CD4-positive, alpha-beta T cell treated with Interleukin-2 at 100 ng/mL for 4 hours (primary cell): Measurements from ENCODE around the gene SHOC2.

Source experiments
- DNase-seq: peaks from one replicate; pipeline ENCODE4 v3.0.0-alpha.2; 2020; ENCODE audit warnings: low spot score

Gene SHOC2

DNA sequence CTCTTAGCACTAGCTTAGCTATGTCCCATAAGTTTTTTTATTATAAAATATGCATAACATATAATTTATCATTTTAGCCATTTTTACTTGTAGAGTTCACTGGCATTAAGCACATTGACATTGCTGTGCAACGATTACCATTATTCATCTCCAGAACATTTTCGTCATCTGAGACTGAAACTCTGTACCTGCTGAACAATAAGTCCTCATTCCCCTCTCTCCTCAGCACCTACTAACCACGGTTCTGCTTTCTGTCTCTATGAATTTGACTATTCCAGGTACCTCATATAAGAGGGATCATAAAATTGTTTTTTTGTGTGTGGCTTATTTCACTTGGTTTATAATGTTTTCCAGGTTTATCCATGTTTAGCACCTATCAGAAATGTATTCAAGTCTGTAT is 64.1 kb downstream of the SHOC2 start:
- DNase-seq = no peak

DNA sequence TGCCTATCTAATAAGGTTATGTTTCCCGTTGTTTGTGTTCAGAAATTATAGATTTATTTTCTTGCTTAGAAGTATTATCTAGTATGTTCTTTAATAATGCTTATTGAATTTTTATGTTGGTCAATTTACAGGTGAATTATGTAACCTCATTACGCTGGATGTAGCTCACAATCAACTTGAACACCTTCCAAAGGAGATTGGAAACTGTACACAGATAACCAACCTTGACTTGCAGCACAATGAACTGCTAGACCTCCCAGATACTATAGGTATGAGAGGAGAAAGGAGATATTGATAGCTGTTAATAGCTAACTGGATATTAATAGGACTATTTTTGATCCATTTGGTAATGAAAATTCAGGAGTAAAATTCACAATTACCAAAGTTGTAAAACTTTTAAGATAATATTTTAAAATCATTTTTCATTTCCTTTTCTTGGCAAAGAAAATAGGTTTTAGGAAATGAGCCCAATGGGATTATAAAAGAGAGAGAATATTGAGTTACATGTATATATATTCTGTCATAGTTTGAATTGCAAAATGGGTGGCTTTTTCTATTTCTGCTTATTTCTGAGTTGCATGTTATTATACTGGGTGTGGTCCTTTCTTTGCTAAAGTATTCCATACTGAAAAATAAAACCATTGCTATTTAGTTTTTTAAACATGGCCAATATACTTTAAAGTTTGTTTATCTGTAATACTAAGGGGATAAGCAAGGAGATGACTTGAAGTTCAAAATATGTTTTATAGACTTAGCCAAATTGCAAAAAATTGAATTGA is 66.3 kb downstream of the SHOC2 start:
- DNase-seq = no peak

DNA sequence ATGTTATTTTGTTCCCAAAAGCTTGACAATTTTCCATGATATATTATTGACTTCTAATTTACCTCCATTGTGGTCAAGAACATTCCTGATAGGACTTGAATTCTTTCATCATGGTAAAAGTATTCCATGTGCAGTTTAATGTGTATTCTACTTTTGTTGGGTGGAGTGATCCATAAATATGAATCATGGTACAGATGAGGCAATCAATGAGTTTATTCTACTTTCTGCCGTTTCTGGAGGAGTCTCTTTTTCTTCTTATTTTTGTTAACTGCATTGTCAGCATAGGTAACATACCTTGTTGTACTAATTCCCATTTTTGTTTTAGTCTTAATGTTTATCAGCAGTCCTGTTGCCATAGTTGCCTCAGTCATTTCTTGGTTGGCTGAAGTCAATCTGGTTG is 69.6 kb downstream of the SHOC2 start:
- DNase-seq = no peak

DNA sequence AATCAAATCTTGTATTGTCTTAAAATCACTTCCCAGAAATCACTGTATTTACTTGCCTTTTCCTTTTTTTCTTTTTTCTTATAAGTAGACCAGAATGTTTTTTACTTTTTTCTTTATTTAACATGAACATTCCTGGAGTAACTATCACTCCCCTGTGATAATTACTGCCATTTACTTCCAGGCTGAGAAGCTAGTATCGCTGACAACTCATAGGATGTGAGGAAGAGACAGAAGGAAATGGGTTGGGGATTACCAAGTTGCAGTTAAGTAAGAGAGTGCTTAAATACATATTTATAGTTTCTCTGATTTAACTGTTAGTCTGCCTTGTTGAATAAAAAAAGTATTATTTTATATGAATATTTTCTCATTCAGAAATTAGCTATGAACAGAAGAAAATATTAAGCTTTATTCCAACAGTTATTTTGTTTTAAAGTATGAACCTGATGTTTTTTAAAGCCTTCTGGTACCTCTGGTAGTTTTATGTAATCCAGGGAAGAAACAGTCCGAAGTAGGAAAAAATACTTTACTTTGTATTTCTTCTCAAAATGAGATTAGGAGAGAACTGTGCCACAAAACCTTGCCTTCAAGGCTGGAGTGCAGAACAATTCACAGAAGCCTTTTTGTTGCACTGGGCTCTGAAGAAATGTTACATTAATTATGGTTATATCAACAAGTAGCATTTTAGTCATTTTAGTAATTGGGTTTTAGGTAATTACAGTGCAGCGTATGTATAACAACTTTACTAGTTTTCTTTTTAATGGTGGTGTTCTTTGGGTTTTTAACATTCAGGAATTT is 72.8 kb downstream of the SHOC2 start:
- no peak for DNase-seq

DNA sequence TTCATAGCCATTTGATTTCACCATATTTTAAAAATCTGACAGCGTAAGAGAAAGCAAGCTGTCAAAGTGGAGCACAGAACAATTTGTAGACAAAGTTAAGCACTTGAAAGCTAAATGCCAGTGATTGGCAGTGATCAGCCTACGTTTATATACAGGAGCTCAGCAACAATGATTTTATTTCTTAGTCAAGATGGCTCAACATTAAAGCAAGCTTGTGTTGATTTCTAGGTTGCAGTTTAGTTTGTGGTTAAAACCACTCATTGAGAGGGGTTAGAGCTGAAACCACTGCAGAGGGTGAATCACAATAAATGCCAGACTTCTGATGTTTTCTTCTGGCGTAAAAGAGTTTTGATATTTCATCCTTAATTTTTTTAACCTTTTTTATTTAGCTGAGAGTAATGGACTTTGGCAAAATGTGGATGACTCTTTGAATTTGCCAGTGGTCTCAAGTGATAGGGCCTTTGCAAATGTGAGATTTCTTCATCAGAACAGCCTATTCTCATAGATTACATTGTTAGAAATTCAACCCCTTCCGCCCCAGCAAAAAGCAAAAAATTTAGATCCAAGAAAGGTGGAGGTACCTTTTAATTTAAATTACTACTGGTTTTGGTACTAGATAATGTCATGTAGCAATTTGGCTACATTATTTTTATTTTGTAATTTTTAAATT is 73.8 kb downstream of the SHOC2 start:
- peak; percentile 69 for DNase-seq

DNA sequence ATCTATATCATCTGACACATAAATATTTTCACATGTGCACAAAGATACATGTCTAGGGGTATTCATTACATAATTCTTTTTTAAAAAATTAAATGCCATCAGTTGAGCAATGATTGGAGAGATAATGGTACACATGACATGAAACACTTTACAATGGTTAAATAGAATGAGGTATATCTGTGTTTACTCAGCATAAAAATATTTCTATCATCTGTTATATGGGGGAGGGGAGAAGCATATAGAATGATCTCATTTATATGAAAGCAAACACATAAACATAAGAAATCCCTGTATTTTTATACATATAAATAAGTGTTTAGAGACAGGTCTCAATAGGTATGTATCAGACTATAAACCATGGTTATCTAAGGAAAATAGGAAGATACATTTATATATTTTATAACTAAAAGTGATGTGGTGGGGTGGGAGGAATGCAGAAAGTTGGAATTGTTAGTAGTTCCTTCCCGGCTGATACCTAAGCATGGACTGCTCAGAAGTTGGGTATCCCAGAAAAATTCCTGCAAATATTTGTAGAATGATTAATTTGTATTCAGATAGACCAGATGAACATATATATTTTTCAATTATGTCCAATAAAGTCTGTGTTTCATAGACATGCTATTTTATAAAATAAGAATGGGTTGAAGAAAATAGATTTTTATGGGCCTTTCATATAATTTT is 75.1 kb downstream of the SHOC2 start:
- DNase-seq = no peak

DNA sequence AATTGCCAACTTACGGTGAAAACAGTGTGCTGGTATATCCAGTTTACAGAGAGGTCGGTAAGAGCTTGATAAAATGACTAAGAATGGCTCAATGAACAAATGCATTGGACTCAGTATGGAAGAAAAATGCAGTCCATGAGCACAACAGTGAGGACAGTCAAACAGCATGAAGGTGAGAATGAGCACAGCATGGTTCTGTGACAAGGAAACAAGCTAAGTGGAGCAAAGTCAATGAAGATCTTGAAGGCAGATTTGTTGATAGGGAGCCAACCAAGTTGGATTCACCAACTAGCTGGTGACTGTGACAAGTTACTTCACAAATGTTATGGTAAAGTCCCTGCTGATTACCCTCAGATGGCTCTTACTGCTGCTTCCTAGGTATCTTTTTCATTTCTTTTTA is 75.9 kb downstream of the SHOC2 start:
- no peak for DNase-seq

DNA sequence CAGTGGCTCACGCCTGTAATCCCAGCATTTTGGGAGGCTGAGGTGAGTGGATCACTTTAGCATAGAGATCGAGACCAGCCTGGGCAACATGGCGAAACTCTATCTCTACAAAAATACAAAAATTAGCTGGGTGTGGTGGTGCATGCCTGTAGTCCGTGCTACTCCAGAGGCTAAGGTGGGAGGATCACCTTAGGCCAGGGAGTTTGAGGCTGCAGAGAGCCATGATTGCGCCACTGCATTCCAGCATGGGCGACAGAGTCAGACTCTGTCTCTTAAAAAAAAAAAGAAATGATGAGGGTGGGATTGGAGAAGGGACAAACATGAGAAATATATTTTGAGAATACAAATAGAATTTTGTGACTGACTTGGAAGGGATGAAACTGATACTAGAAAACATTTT is 76.9 kb downstream of the SHOC2 start:
- DNase-seq = no peak

DNA sequence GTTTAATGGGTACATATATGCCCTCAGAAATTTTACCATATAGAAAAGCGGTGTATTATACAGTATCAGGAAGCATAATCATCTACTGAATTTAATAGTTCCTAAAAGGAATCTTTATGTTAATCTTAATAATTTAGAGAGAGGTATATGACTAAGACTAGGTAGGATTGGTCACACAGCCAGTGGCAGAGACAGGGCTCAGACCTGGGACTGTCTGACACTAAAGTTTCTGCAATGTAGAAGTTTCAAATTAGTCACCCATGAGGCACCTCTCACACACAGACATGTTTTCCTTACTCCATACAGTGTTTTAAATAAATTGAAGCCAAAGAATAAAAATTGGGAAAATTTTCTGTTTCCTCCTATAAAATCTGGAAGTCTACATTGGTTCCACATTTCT is 84.6 kb downstream of the SHOC2 start:
- DNase-seq = no peak

DNA sequence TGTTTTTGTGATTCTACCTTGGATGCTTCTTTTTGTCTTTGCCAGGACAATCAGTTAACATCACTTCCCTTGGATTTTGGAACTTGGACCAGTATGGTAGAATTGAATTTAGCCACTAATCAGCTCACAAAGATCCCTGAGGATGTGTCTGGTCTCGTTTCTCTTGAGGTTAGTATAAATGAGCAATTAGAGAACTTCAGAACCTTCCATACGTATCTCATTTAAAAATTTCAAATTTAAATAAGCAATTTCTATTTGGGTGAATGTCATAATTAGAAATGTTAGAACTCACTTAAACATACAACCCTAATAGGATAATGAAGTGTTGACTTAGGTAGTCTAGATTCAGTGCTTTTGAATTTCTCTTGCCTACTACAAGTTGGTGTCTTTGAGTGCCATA is 88.1 kb downstream of the SHOC2 start:
- DNase-seq = no peak

DNA sequence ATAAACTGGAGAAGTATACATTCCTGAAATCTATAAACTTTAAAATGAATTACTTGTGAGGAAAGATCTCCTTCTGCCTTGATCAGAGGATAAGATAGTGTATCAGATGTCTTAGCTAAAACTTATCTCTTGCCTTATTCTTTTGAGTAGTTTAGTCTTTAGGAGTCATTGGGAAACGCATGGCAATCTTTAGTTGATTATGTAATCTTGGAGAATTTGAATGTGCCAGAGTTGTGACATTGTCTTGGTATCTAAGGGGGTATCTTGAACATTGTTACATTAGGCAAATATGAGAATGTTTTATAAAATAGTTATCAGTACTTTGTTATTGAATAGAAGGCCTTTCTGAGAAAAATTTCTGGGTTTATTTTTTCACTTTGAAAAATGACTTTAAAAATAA is 95.8 kb downstream of the SHOC2 start:
- DNase-seq = no peak

DNA sequence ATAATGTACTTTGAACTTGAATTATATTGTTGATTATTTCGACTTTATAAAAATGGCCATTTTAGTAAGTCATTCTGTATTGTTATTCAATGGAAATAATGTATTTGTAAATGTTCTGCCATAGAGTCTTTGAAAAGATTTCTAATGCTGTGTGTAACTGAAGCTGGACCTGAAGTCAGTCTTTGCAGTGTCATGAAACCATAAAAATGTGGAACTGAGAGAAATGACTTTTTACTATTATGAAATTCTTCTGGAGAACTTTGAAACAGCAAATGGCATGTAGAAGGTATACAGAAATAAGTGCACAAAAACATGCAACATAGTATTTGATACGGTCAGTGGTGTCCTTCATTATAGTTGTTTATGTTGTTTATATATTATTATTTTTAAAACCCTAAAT is 97.7 kb downstream of the SHOC2 start:
- no peak for DNase-seq

DNA sequence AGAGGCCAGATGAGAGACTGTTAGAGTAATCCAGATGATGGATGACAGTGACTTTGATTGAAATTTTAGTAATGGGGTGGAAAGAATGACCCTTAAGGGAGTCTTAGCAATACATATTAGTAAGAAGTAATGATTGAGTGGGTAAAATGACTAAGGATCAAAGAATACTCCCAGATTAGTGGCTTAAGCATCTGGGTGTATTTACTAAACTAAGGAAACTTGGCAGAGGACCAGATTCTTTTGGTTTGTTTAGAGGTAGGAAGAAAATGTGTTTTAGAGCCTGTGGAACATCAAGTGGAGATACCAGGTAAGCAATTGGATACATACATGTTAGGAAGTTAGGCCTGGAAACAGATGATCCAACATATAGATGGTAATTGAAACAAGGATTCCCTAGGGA is 98.6 kb downstream of the SHOC2 start:
- no peak for DNase-seq

DNA sequence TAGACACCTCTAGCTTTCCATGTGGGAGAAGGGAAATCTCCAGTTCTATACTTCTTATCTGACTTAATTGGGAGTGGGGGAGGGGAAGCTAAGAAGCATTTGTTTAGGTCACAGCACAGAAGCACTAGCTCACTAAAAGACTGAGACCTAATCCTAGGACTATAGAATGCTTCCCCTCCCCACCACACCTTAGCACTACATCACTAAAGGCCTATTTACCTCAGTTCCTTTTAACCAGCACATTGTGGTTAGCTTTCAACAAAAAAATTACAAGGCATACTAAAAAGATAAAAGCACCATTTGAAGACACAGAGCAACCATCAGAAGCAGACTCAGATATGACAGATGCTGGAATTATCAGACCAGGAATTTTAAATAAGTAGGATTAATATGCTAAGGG is 103.7 kb downstream of the SHOC2 start:
- no peak for DNase-seq

DNA sequence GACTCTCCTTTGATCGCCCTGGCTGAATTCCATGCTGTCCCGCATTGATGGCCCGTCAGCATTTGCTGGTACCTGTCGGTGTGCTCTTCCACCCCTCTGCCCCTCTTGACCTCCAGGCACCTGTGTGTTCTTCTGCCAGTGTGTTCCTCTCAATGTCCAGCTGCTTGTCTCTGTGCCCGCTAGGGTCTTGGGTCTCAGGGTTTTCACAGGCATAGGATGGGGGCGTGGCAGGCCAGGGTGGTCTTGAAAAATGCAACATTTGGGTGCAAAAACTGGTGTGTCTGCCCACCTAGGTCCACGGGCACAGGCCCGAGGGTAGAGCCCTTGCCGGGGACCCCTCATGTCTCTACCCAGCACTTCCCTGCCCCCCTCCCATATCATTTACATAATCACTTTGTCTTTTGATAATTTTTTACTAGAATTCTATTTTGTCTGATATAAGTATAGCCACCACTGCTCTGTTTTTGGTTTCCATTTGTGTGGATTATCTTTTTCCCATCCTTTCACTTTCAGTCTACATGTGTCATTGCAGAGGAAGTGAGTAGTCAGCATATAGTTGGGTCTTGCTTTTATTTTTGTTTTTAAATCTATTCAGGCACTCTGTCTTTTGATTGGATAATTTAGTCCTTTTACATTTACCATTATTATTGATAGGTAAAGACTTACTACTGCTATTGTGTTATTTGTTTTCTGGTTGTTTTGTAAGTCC is 110.8 kb downstream of the SHOC2 start:
- DNase-seq = no peak

DNA sequence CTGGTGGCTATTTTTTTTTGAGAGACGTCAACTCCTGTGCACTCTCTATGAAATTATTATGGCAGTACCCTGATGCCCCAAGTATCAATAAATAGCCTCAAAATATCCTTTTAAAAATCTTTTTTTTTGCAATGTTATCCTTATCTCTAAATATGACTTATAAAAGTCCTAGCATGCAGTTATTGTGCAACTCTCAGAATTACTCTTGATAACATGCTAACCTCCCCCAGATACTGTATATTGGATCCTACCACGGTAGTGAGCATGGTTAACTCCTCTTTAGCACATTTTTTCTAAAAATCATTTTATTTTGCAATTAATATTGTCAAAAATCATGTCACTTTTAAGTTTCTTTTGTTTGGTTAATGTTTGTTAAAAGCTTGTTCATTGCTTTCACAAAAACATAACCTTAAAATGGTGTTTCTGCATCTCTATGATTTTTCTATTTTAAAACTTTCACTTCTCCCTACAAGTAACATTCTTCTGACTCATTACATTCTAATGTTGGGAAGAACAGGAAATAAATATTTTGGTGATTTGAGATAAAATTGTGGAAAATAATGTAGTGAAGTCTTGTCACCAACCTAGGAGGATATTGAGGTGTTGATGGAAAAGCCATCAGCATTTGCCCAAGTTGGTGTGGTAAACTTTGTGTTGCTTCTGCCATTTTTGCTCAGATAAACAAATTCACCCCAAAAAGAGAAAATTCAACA is 115.3 kb downstream of the SHOC2 start:
- DNase-seq = no peak

DNA sequence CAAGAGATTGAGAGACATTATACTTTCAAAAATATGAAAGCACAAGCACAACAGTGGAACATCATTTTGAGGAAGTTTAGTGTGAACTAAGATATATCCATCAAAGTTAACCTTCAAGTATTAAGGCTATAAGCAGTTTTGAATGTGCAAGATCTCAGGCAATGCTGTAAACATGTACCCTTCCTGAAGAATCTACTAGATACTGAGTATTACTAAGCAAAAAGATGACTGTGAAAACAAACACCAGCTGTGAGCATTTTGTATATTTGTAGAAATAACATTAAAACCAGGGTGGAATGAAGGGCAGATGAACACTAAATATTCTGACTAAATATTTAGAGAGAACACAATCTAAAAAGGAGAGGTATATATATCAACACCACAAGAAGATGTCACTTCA is 116.1 kb downstream of the SHOC2 start:
- no peak for DNase-seq

DNA sequence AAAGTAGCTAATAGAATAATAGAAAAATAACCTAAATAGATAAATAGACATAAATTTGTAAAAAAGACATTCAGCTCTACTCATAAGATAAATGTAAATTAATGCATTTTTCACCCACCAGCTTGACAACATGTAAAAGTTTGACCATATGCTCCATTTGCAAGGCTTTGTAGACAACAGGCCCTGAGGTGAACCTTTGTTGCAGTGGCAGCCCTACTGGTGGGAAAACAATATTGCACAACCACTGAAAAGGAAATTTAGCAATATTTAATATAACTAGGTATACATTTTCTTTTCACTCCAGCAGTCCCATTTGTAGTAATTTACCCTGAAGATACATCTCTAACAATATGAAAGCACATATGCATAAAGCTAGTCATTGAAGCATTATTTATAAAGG is 118.5 kb downstream of the SHOC2 start:
- no peak for DNase-seq

DNA sequence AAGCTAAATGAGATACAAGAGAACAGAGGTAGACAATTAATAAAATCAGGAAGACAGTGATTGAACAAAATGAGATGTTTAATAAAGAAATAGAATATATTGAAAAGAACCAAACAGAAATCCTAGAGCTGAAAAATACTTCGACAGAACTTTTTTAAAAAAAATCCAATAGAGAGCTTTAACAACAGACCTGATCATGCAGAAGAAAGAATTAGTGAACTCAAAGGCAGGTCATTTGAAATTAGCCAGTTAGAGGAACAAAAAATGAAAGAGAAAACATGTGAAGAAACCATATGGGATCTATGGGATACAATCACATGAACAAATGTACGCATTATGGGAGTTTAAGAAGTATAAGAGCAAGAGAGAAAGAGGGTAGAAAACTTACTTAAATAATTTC is 120.1 kb downstream of the SHOC2 start:
- DNase-seq = no peak

DNA sequence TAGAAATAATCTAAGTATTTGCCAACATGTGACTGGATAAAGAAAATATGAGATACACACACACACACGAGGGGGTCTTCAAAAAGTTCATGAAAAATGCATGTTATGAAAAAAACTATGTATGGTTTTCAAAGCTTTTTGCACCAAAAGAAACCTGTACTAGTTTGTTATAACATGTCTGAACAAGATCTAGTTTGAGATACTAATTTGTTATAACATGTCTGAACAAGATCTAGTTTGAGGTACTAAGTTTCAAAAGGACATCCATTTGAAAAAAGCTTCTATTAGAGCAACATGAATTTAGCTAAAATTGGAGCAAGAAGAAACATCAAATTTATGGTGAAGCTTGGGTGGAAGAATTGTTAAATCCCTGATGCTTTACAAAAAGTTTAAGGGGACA is 137.6 kb downstream of the SHOC2 start:
- no peak for DNase-seq
